ENCODE results near the gene MID1.

DNA sequence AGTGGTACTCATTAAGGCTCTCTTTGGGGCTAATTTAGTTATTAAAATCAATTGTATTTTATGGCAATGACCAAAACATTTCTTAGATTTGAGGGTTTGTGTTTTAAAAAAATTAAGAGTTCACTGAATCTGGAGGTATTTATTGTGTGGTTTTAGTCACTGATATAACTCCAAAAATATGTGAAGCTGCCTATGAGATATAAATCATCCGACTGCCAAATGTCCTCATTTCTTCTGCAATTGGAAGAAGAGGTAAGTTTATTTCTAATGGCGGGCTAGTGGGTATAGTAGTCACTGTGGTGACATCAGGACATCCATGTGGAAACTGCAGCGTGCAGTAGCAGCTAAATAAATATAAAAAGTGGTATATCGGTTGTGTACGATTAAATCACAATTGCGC lies 205.5 kb downstream of the MID1 start:
- TF ChIP-seq, protein P1, sequence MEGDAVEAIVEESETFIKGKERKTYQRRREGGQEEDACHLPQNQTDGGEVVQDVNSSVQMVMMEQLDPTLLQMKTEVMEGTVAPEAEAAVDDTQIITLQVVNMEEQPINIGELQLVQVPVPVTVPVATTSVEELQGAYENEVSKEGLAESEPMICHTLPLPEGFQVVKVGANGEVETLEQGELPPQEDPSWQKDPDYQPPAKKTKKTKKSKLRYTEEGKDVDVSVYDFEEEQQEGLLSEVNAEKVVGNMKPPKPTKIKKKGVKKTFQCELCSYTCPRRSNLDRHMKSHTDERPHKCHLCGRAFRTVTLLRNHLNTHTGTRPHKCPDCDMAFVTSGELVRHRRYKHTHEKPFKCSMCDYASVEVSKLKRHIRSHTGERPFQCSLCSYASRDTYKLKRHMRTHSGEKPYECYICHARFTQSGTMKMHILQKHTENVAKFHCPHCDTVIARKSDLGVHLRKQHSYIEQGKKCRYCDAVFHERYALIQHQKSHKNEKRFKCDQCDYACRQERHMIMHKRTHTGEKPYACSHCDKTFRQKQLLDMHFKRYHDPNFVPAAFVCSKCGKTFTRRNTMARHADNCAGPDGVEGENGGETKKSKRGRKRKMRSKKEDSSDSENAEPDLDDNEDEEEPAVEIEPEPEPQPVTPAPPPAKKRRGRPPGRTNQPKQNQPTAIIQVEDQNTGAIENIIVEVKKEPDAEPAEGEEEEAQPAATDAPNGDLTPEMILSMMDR (IDR thresholded peaks at IDR 0.05): no peak
- no peak for TF ChIP-seq POLR2A (IDR thresholded peaks at IDR 0.05; ENCODE audit: low read length)
- TF ChIP-seq, protein P2, sequence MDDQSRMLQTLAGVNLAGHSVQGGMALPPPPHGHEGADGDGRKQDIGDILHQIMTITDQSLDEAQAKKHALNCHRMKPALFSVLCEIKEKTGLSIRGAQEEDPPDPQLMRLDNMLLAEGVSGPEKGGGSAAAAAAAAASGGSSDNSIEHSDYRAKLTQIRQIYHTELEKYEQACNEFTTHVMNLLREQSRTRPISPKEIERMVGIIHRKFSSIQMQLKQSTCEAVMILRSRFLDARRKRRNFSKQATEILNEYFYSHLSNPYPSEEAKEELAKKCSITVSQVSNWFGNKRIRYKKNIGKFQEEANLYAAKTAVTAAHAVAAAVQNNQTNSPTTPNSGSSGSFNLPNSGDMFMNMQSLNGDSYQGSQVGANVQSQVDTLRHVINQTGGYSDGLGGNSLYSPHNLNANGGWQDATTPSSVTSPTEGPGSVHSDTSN (IDR thresholded peaks at IDR 0.05): no peak
